Measurements from ENCODE around the gene RBSN. TPM values are rescaled to one million over a fixed set of nuclear protein-coding genes. Genes with fewer than 3 reads are reported as not detected.
A peak's percentile ranks its signal among the peaks of the same experiment; 100 is the strongest.

RBSN gene
- total and polyA plus RNA-seq, 2 donors (not counting 1 experiment from before 2014, with no cell fraction given): 10.0 to 26.8 TPM

DNA sequence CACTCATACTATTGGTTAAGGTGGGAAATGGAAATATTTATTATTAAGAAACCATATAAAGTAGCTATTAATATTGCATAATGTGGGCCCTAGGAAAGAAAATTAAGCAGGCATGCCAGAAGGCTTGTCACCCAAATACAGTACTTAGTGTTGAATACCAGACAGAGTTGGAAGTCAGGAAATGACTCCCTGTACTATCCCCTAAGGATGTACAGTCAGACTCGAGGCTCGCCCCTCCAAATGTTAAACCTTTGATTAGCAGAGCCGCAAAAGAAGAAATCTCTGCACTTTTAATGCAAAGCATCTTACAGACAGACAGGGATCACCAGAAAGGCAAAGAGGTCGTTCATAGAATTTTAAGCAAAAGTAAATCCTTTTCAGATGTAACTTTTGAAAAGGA lies 11.3 kb upstream of the RBSN start:
- no peak overlapping the region for H3K9ac ChIP-seq (ENCODE audit: insufficient read depth, low read length)
- H2AFZ ChIP-seq (ENCODE audit: low read length): no peak overlapping the region
- no peaks in the 10 kb centered on the region for H3K9me3 ChIP-seq (ENCODE audit: control insufficient read depth, insufficient read depth, low read depth, low read length)
- no peak overlapping the region for H3K4me3 ChIP-seq (replicated peaks in 1 of 4; ENCODE audit: control extremely low read depth in 1 of 4, insufficient read depth in 1 of 4, low read depth in 3 of 4, low read length in 4 of 4)
- H3K4me1 ChIP-seq (ENCODE audit: control insufficient read depth, extremely low read depth, insufficient read depth, low read length): no peaks in the 10 kb centered on the region
- no peak for TF ChIP-seq CTCF (conservative IDR thresholded peaks at IDR 0.05 in 1 of 2, IDR thresholded peaks at IDR 0.05 in 1 of 2; ENCODE audit: low read depth in 1 of 2, low read length in 2 of 2)
- no peak for TF ChIP-seq EZH2 (IDR thresholded peaks at IDR 0.05; ENCODE audit: low read length, missing control alignments)
- H3K27ac ChIP-seq (ENCODE audit: insufficient read depth, low read length): no peak overlapping the region
- DNase-seq (ENCODE audit: low read depth in 2 of 2): no peak
- H4K20me1 ChIP-seq (ENCODE audit: control insufficient read depth, extremely low read depth, insufficient read depth, low read length): no peaks in the 10 kb centered on the region
- H3K79me2 ChIP-seq (ENCODE audit: control insufficient read depth, insufficient read depth, low read length): no peaks in the 10 kb centered on the region
- no peaks in the 10 kb centered on the region for H3K36me3 ChIP-seq (ENCODE audit: control insufficient read depth, insufficient read depth, low read length)
- peaks cover 5% of the 10 kb centered on the region for H3K27me3 ChIP-seq (ENCODE audit: control insufficient read depth, insufficient read depth, low read length)
- H3K4me2 ChIP-seq (ENCODE audit: extremely low read depth, insufficient read depth, low read length): no peak overlapping the region

DNA sequence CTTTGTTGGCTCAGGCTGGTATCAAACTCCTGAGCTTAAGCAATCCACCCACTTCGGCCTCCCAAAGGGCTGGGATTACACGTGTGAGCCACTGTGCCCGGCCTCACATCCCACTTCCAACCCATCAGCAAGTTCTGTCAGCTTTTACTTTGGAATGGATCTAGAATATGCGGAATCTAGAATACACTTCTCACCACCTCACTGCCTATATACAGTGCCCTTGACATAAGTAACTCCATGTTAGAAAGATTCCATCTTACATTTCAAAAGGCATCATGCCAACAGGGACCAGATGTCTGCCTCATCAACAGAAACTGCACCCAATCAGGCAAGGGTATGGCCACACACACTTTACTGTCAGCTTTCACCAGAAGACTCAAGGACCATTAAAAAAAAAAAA lies 9.9 kb upstream of the RBSN start:
- Histone ChIP-seq H3K4me3 (replicated peaks in 1 of 4; ENCODE audit: control extremely low read depth in 1 of 4, insufficient read depth in 1 of 4, low read depth in 3 of 4, low read length in 4 of 4) (no peak overlapping the region), H3K4me1 (ENCODE audit: control insufficient read depth, extremely low read depth, insufficient read depth, low read length) (no peaks in the 10 kb centered on the region), H3K27ac (ENCODE audit: insufficient read depth, low read length) (no peak overlapping the region), H3K36me3 (ENCODE audit: control insufficient read depth, insufficient read depth, low read length) (no peaks in the 10 kb centered on the region), H4K20me1 (ENCODE audit: control insufficient read depth, extremely low read depth, insufficient read depth, low read length) (no peaks in the 10 kb centered on the region), H3K27me3 (ENCODE audit: control insufficient read depth, insufficient read depth, low read length) (peaks cover 3% of the 10 kb centered on the region), H3K4me2 (ENCODE audit: extremely low read depth, insufficient read depth, low read length) (no peak overlapping the region), H3K9me3 (ENCODE audit: control insufficient read depth, insufficient read depth, low read depth, low read length) (no peaks in the 10 kb centered on the region), H3K79me2 (ENCODE audit: control insufficient read depth, insufficient read depth, low read length) (no peaks in the 10 kb centered on the region), H2AFZ (ENCODE audit: low read length) (no peak overlapping the region), H3K9ac (ENCODE audit: insufficient read depth, low read length) (no peak overlapping the region)
- no peak for TF ChIP-seq CTCF (conservative IDR thresholded peaks at IDR 0.05 in 1 of 2, IDR thresholded peaks at IDR 0.05 in 1 of 2; ENCODE audit: low read depth in 1 of 2, low read length in 2 of 2)
- no peak for TF ChIP-seq EZH2 (IDR thresholded peaks at IDR 0.05; ENCODE audit: low read length, missing control alignments)
- no peak for DNase-seq (ENCODE audit: low read depth in 2 of 2)

GRCh38 chr3:15108082-15108545 lies 9.2 kb upstream of the RBSN start:
- Histone ChIP-seq H2AFZ (ENCODE audit: low read length) (no peak overlapping the region), H3K4me3 (replicated peaks in 1 of 4; ENCODE audit: control extremely low read depth in 1 of 4, insufficient read depth in 1 of 4, low read depth in 3 of 4, low read length in 4 of 4) (no peak overlapping the region), H3K27me3 (ENCODE audit: control insufficient read depth, insufficient read depth, low read length) (peaks cover 3% of the 10 kb centered on the region), H3K36me3 (ENCODE audit: control insufficient read depth, insufficient read depth, low read length) (no peaks in the 10 kb centered on the region), H3K4me1 (ENCODE audit: control insufficient read depth, extremely low read depth, insufficient read depth, low read length) (no peaks in the 10 kb centered on the region), H3K27ac (ENCODE audit: insufficient read depth, low read length) (no peak overlapping the region), H3K9ac (ENCODE audit: insufficient read depth, low read length) (no peak overlapping the region), H4K20me1 (ENCODE audit: control insufficient read depth, extremely low read depth, insufficient read depth, low read length) (no peaks in the 10 kb centered on the region), H3K4me2 (ENCODE audit: extremely low read depth, insufficient read depth, low read length) (no peak overlapping the region), H3K9me3 (ENCODE audit: control insufficient read depth, insufficient read depth, low read depth, low read length) (no peaks in the 10 kb centered on the region), H3K79me2 (ENCODE audit: control insufficient read depth, insufficient read depth, low read length) (no peaks in the 10 kb centered on the region)
- TF ChIP-seq CTCF (conservative IDR thresholded peaks at IDR 0.05 in 1 of 2, IDR thresholded peaks at IDR 0.05 in 1 of 2; ENCODE audit: low read depth in 1 of 2, low read length in 2 of 2): peak; percentile 92 to 96
- no peak for TF ChIP-seq EZH2 (IDR thresholded peaks at IDR 0.05; ENCODE audit: low read length, missing control alignments)
- peak; percentile 59 to 78 for DNase-seq (ENCODE audit: low read depth in 2 of 2)
